ENCODE results near the gene PAXX.

PAXX gene

GRCh38 chr9:136968333-136969127, 23.7 kb upstream of the PAXX start:
- DNase-seq: no peak

- no peak for DNase-seq
These were observed 23.1 kb upstream of the PAXX start for GRCh38 chr9:136969150-136969549.

- no peak for DNase-seq
These were observed 22.4 kb upstream of the PAXX start for GRCh38 chr9:136969774-136970173.

GRCh38 chr9:136970361-136970760, 21.9 kb upstream of the PAXX start:
- no peak for DNase-seq

GRCh38 chr9:136971746-136972145, 20.5 kb upstream of the PAXX start:
- no peak for DNase-seq

GRCh38 chr9:136972335-136972734, 19.9 kb upstream of the PAXX start:
- DNase-seq: no peak

- DNase-seq: no peak
These were observed 19.5 kb upstream of the PAXX start for GRCh38 chr9:136972743-136973142.

GRCh38 chr9:136973618-136974617, 18.3 kb upstream of the PAXX start:
- DNase-seq: no peak

- no peak for DNase-seq
These were observed 17.2 kb upstream of the PAXX start for GRCh38 chr9:136974817-136975535.

- DNase-seq: no peak
These were observed 16.6 kb upstream of the PAXX start for GRCh38 chr9:136975644-136976043.

GRCh38 chr9:136977223-136977622, 15.0 kb upstream of the PAXX start, which contains the start of gene PTGDS:
TSS of gene PTGDS (plus strand) at chr9:136977504. CDS start at chr9:136977579, 75 bp downstream.
- DNase-seq: no peak

GRCh38 chr9:136977649-136978072, 14.6 kb upstream of the PAXX start:
- no peak for DNase-seq

GRCh38 chr9:136978073-136978864, 14.0 kb upstream of the PAXX start:
- peak; percentile 67 for DNase-seq

- no peak for DNase-seq
These were observed 13.2 kb upstream of the PAXX start for GRCh38 chr9:136978865-136979544.

GRCh38 chr9:136979769-136980587, 12.2 kb upstream of the PAXX start:
- DNase-seq: no peak

GRCh38 chr9:136980669-136981478, 11.3 kb upstream of the PAXX start:
- no peak for DNase-seq

GRCh38 chr9:136981588-136982231, 10.5 kb upstream of the PAXX start:
- DNase-seq: no peak

GRCh38 chr9:136982232-136983051, 9.8 kb upstream of the PAXX start, which contains the start of gene LCNL1:
TSS of gene LCNL1 (plus strand) at chr9:136982993. CDS start at chr9:136983587, 594 bp downstream.
- DNase-seq: no peak

Measured in stimulated activated CD4-positive, alpha-beta T cell treated with anti-CD3 and anti-CD28 coated beads, Interleukin-4, amount 100 ng/mL, for 1 hour (primary cell).